HEK293 (cell line): ENCODE results near the gene TRABD.

Source experiments
- CTCF ChIA-PET: fragments of 350-600 bp; formaldehyde crosslinking; extraction: SDS; loops from one replicate; lab custom pipeline; 2021; ENCODE audit warnings: antibody characterized with exemption; lab: Yijun Ruan, JAX
- POLR2A ChIA-PET: fragments of 300-600 bp; formaldehyde crosslinking; extraction: SDS; loops from one replicate; lab custom pipeline; 2020; ENCODE audit warnings: antibody characterized with exemption, inconsistent platforms; lab: Yijun Ruan, JAX
- H3K27ac ChIP-seq: fragments of 200-500 bp; sonication (Bioruptor generic); 2 replicates; pipeline ENCODE4 v1.5.1; 2014; ENCODE audit warnings: low read depth, low read length, control low read depth, inconsistent platforms; ENCODE audit errors: extremely low read depth
- H3K36me3 ChIP-seq, 2 experiments: fragments of 200-500 bp in 1 of 2; sonication (Bioruptor generic) in 1 of 2; 1 replicate in 1 of 2; 2 replicates in 1 of 2; pipeline ENCODE4 v1.5.1; 2014 to 2017; ENCODE audit warnings: inconsistent platforms in 2 of 2, low read length in 2 of 2; ENCODE audit not compliant: control insufficient read depth in 2 of 2, insufficient read depth in 1 of 2
- H3K4me1 ChIP-seq: fragments of 200-500 bp; sonication (Bioruptor generic); 2 replicates; pipeline ENCODE4 v1.5.1; 2014; ENCODE audit warnings: mild to moderate bottlenecking, low read length, inconsistent platforms; ENCODE audit not compliant: control insufficient read depth, insufficient read depth
- H3K4me3 ChIP-seq: 2 replicates; pipeline ENCODE4 v1.5.1; 2011; ENCODE audit warnings: low read depth, mild to moderate bottlenecking, control low read depth, low read length, moderate library complexity
- H3K9me3 ChIP-seq: fragments of 200-500 bp; sonication (Bioruptor generic); 2 replicates; pipeline ENCODE4 v1.5.1; 2014; ENCODE audit warnings: low read depth, low read length, inconsistent platforms; ENCODE audit not compliant: control insufficient read depth, insufficient read depth
- GLIS1 ChIP-seq: fragments of 450-650 bp; formaldehyde crosslinking; IDR thresholded peaks from 2 replicates; pipeline ENCODE4 v1.5.1; 2016; ENCODE audit warnings: missing biosample characterization, missing genetic modification characterization
- GLIS2 ChIP-seq: fragments of 450-650 bp; formaldehyde crosslinking; IDR thresholded peaks from 2 replicates; pipeline ENCODE4 v1.5.1; 2016; ENCODE audit warnings: missing biosample characterization, missing genetic modification characterization
- KLF8 ChIP-seq: fragments of 450-650 bp; formaldehyde crosslinking; IDR thresholded peaks from 2 replicates; pipeline ENCODE4 v1.5.1; 2016; ENCODE audit warnings: missing biosample characterization, missing genetic modification characterization
- ZFP69B ChIP-seq: fragments of 450-650 bp; formaldehyde crosslinking; IDR thresholded peaks from 2 replicates; pipeline ENCODE4 v1.5.1; 2016; ENCODE audit warnings: missing biosample characterization, missing genetic modification characterization
- ZNF175 ChIP-seq: fragments of 450-650 bp; formaldehyde crosslinking; IDR thresholded peaks from 2 replicates; pipeline ENCODE4 v1.5.1; 2016; ENCODE audit warnings: missing biosample characterization, missing genetic modification characterization
- ZNF266 ChIP-seq: fragments of 450-650 bp; formaldehyde crosslinking; IDR thresholded peaks from 2 replicates; pipeline ENCODE4 v1.5.1; 2016; ENCODE audit warnings: missing biosample characterization, missing genetic modification characterization, low read depth
- ZNF610 ChIP-seq: fragments of 450-650 bp; formaldehyde crosslinking; IDR thresholded peaks from 2 replicates; pipeline ENCODE4 v1.5.1; 2016; ENCODE audit warnings: missing biosample characterization, missing genetic modification characterization, borderline replicate concordance
- TF ChIP-seq, protein P1 (sequence below): fragments of 450-650 bp; formaldehyde crosslinking; IDR thresholded peaks from 2 replicates; pipeline ENCODE4 v1.5.1; 2016; ENCODE audit warnings: missing biosample characterization, missing genetic modification characterization
- TF ChIP-seq, protein P2 (sequence below): fragments of 450-650 bp; formaldehyde crosslinking; IDR thresholded peaks from 2 replicates; pipeline ENCODE4 v1.5.1; 2016; ENCODE audit warnings: missing biosample characterization, missing genetic modification characterization
- TF ChIP-seq, protein P3 (sequence below): fragments of 450-650 bp; formaldehyde crosslinking; IDR thresholded peaks from 2 replicates; pipeline ENCODE4 v1.5.1; 2016; ENCODE audit warnings: missing biosample characterization, missing genetic modification characterization
- TF ChIP-seq, protein P4 (sequence below): fragments of 450-650 bp; formaldehyde crosslinking; IDR thresholded peaks from 2 replicates; pipeline ENCODE4 v1.5.1; 2016; ENCODE audit warnings: missing biosample characterization, missing genetic modification characterization
- TF ChIP-seq, protein P5 (sequence below): fragments of 450-650 bp; formaldehyde crosslinking; IDR thresholded peaks from 2 replicates; pipeline ENCODE4 v1.5.1; 2016; ENCODE audit warnings: missing biosample characterization, missing genetic modification characterization

TRABD gene

DNA sequence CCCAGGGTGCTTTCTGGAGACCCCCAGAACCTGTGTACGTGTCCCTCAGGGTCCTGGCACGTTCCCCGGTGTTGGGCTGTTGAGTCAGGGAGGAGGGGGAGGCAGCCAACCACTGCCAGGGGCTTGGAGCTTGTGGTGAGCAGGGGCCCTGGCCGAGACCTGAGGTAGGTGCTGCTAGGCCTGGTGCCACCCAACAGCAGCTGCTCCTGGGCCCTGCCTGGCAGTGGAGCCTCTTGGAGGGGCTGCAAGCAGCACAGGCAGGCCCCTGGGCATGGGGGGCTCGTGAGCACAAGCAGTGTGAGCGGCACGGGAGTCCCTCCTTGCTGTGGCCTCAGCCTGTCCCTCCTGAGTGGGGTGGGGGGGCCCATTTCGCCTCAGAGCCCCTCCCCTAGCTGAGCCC is 7.9 kb downstream of the TRABD start (continued):
- TF ChIP-seq ZNF175 (no peak), ZNF266 (tag by site-specific recombination) (no peak)
- TF ChIP-seq, protein P1, sequence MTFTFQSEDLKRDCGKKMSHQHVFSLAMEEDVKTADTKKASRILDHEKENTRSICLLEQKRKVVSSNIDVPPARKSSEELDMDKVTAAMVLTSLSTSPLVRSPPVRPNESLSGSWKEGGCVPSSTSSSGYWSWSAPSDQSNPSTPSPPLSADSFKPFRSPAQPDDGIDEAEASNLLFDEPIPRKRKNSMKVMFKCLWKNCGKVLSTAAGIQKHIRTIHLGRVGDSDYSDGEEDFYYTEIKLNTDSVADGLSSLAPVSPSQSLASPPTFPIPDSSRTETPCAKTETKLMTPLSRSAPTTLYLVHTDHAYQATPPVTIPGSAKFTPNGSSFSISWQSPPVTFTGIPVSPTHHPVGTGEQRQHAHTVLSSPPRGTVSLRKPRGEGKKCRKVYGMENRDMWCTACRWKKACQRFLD (tag by site-specific recombination): no peak

DNA sequence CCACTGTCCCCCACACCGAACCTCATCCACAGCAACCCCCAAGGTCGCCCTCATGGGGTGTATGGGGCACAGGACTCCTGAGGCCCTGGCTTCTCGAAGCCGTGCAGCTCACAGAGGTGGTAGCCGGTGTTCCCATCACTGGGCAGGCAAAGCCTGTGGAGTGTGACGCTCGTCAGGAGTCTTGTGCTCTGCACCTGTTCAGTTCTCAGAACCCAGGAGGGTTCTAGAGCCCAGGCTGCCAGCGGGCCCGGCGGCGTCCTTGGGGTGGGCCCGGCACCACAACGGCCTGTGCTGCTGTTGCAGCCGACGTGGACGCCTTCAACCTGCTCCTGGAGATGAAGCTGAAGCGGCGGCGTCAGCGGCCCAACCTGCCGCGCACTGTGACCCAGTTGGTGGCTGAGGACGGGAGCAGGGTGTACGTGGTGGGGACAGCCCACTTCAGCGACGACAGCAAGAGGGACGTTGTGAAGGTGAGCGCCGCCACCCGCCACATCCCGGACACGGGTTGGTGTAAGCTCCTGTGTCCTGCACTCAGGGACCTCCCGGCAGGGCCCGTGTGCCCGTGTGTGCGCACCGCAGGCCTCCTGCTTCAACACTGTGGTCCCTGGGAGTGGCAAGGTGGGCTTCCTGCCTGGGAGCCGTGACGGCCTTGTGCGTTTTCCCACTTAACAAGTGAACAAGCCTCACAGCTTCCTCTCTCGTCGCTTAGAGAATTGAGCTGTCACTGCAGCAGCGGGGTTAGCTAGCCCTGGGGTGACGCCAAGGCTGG is 8.5 kb downstream of the TRABD start:
- Histone ChIP-seq H3K4me3 (no peak overlapping the region), H3K4me1 (peaks cover 16% of the 10 kb centered on the region), H3K9me3 (no peaks in the 10 kb centered on the region), H3K36me3 (peaks cover 9 to 82% of the 10 kb centered on the region in 2 experiments; a peak in 2 of 3 replicates), H3K27ac (no peak overlapping the region; the same call in 1 of the 2 replicates)
- TF ChIP-seq ZFP69B: 0 out of 2 replicates have a peak, but pooled peaks have one; percentile 55
- TF ChIP-seq, protein P2, sequence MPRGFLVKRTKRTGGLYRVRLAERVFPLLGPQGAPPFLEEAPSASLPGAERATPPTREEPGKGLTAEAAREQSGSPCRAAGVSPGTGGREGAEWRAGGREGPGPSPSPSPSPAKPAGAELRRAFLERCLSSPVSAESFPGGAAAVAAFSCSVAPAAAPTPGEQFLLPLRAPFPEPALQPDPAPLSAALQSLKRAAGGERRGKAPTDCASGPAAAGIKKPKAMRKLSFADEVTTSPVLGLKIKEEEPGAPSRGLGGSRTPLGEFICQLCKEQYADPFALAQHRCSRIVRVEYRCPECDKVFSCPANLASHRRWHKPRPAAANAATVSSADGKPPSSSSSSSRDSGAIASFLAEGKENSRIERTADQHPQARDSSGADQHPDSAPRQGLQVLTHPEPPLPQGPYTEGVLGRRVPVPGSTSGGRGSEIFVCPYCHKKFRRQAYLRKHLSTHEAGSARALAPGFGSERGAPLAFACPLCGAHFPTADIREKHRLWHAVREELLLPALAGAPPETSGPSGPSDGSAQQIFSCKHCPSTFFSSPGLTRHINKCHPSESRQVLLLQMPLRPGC (tag by site-specific recombination): no peak
- POLR2A ChIA-PET: interaction anchor here (1.1 kb wide), 1 partner anchor 12 kb away, joined by 3 read pairs; no protein-coding TSS in a partner anchor
- CTCF ChIA-PET: no interaction called here

DNA sequence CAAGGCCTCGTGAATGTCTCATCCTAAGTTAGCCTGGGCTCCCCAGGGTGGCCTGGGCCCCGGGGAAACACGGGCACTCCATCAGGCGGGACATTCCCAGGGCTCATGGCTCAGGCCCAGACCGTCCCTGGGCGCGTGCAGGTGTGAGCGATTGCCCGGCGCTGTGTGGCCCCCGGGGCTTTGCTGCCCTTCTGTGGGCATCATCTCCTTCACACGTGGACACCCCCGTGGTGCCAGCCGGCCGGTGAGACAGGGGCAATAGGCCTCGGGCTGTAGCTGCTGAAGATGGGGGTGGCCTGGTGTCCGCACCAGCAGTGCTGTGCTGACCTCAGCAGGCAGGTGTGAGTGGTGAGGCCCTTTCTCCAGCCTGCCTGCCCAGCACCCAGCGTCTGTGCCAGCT is 10.5 kb downstream of the TRABD start:
- Histone ChIP-seq H3K9me3 (no peaks in the 10 kb centered on the region), H3K27ac (peak overlapping the region; percentile 16; the same call in 1 of the 2 replicates), H3K4me3 (no peak overlapping the region), H3K36me3 (peaks cover 9 to 82% of the 10 kb centered on the region in 2 experiments; a peak in 2 of 3 replicates), H3K4me1 (peaks cover 5% of the 10 kb centered on the region; the same call in 1 of the 2 replicates)
- TF ChIP-seq ZNF610 (tag by site-specific recombination): no peak
- TF ChIP-seq, protein P3, sequence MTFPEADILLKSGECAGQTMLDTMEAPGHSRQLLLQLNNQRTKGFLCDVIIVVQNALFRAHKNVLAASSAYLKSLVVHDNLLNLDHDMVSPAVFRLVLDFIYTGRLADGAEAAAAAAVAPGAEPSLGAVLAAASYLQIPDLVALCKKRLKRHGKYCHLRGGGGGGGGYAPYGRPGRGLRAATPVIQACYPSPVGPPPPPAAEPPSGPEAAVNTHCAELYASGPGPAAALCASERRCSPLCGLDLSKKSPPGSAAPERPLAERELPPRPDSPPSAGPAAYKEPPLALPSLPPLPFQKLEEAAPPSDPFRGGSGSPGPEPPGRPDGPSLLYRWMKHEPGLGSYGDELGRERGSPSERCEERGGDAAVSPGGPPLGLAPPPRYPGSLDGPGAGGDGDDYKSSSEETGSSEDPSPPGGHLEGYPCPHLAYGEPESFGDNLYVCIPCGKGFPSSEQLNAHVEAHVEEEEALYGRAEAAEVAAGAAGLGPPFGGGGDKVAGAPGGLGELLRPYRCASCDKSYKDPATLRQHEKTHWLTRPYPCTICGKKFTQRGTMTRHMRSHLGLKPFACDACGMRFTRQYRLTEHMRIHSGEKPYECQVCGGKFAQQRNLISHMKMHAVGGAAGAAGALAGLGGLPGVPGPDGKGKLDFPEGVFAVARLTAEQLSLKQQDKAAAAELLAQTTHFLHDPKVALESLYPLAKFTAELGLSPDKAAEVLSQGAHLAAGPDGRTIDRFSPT (tag by site-specific recombination): 0 out of 2 replicates have a peak, but pooled peaks have one; percentile 31
- ChIA-PET POLR2A (no interaction called here), CTCF (interaction anchor here (0.8 kb wide), 1 partner anchor 47 kb away, joined by 3 read pairs; no protein-coding TSS in a partner anchor)

DNA sequence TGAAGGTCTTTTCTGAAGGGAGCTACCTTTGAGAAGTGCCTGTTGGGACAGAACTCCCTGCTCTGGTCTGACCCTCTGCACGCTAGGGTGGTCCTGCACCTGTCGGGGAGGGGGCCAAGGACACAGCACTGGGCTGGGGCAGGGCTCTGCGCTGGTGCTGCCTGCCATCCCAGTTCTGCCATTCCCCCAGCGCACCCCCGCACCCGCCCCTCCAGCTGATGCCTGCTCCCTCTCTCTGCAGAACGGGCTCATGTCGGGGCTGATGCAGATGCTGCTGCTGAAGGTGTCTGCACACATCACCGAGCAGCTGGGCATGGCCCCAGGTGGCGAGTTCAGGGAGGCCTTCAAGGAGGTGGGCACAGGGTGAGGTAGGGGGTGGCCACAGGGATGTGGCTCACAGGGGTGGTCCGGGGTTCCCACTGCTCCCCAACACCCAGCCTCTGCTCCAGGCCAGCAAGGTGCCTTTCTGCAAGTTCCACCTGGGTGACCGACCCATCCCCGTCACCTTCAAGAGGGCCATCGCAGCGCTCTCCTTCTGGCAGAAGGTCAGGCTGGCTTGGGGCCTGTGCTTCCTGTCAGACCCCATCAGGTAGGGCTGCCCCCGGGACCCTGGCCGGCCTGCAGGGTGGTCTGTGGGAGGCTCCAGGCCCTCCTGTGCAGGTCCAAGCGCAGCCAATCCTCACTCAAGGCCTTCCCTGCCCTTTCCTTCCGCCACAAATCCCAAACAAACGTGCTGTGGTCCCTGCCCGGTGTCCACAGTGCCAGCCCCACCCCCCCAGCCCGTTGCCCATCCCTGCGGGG is 11.5 kb downstream of the TRABD start:
- CTCF ChIA-PET: interaction anchor here (0.8 kb wide), 1 partner anchor 48 kb away, joined by 3 read pairs; no protein-coding TSS in a partner anchor
- peaks cover 5% of the 10 kb centered on the region; the same call in 1 of the 2 replicates for H3K4me1 ChIP-seq
- POLR2A ChIA-PET: no interaction called here

More for the DNA sequence above, 11.5 kb downstream of the TRABD start:
- H3K4me3 ChIP-seq: no peak overlapping the region
- TF ChIP-seq KLF8 (no peak), GLIS2 (tag by site-specific recombination) (peak; percentile 6; the same call in 1 of the 2 replicates), GLIS1 (0 out of 2 replicates have a peak, but pooled peaks have one; percentile 22)
- TF ChIP-seq, protein P4, sequence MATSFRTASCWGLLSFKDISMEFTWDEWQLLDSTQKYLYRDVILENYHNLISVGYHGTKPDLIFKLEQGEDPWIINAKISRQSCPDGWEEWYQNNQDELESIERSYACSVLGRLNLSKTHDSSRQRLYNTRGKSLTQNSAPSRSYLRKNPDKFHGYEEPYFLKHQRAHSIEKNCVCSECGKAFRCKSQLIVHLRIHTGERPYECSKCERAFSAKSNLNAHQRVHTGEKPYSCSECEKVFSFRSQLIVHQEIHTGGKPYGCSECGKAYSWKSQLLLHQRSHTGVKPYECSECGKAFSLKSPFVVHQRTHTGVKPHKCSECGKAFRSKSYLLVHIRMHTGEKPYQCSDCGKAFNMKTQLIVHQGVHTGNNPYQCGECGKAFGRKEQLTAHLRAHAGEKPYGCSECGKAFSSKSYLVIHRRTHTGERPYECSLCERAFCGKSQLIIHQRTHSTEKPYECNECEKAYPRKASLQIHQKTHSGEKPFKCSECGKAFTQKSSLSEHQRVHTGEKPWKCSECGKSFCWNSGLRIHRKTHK: no peak
- TF ChIP-seq, protein P5, sequence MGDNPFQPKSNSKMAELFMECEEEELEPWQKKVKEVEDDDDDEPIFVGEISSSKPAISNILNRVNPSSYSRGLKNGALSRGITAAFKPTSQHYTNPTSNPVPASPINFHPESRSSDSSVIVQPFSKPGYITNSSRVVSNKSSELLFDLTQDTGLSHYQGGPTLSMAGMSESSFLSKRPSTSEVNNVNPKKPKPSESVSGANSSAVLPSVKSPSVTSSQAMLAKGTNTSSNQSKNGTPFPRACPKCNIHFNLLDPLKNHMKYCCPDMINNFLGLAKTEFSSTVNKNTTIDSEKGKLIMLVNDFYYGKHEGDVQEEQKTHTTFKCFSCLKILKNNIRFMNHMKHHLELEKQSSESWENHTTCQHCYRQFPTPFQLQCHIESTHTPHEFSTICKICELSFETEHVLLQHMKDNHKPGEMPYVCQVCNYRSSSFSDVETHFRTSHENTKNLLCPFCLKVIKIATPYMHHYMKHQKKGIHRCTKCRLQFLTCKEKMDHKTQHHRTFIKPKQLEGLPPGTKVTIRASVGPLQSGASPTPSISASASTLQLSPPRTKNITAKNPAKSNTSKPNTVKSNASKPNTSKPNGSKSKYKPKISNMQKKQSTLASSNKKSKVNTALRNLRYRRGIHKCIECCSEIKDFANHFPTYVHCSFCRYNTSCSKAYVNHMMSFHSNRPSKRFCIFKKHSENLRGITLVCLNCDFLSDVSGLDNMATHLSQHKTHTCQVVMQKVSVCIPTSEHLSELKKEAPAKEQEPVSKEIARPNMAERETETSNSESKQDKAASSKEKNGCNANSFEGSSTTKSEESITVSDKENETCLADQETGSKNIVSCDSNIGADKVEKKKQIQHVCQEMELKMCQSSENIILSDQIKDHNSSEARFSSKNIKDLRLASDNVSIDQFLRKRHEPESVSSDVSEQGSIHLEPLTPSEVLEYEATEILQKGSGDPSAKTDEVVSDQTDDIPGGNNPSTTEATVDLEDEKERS (tag by site-specific recombination): no peak
- no peaks in the 10 kb centered on the region for H3K9me3 ChIP-seq
- H3K36me3 ChIP-seq: peaks cover 5 to 72% of the 10 kb centered on the region in 2 experiments; a peak in 2 of 3 replicates
- H3K27ac ChIP-seq: no peak overlapping the region
